ENCODE results near the gene PCBP3.

Gene PCBP3

DNA sequence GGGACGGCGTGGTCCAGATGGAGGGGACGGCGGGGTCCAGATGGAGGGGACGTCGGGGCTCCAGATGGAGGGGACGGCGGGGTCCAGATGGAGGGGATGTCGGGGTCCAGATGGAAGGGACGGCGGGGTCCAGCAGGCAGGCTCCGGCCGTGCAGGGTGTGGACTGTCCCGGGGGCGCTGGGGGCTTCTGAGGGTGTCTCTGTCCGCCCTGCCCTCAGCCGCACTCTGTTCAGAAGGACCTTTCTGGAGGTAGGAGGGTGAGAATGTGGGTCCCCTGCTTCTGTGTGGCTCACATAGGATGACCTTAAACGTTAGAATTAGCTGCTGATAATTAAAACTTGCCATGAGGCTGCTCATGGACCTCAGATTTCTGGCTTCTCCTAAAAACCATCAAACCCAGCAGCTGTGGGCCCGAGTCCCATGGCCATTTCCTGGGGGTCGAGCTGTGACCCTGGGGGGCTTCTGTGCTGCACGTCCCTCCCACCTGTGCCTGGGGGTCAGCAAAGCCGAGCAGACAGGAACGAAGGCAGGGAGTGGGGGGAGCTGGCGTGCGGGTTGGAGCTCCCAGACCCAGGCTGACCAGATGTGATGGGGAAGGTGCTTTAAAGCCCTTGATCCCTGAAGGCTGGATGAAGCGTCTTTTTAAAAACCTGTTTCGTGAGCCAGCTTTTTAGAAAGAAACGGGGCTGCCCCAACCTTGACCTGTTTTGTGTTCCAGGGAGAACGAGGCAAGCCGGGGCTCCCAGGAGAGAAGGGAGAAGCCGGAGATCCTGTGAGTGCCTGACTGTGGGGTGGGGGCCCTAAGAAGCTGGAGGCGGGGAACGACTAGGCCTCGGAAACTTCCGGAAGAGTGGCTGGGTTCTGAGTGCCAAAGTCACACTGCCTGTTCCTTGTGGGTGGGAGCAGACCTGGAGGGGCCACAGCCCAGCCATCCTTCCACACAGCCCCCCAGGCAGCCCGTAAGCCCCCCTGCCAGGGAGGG lies 345.1 kb downstream of the PCBP3 start:
- H3K4me3 ChIP-seq (ENCODE audit: low read depth, low read length): no peak overlapping the region
- no peak for DNase-seq (ENCODE audit: low read depth)
- TF ChIP-seq, protein P1, sequence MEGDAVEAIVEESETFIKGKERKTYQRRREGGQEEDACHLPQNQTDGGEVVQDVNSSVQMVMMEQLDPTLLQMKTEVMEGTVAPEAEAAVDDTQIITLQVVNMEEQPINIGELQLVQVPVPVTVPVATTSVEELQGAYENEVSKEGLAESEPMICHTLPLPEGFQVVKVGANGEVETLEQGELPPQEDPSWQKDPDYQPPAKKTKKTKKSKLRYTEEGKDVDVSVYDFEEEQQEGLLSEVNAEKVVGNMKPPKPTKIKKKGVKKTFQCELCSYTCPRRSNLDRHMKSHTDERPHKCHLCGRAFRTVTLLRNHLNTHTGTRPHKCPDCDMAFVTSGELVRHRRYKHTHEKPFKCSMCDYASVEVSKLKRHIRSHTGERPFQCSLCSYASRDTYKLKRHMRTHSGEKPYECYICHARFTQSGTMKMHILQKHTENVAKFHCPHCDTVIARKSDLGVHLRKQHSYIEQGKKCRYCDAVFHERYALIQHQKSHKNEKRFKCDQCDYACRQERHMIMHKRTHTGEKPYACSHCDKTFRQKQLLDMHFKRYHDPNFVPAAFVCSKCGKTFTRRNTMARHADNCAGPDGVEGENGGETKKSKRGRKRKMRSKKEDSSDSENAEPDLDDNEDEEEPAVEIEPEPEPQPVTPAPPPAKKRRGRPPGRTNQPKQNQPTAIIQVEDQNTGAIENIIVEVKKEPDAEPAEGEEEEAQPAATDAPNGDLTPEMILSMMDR (IDR thresholded peaks at IDR 0.05; ENCODE audit: low read depth, low read length, missing control alignments): no peak
- in situ Hi-C loops (cut with HindIII; ENCODE audit: low sequenced_read_pairs): no loop called here

DNA sequence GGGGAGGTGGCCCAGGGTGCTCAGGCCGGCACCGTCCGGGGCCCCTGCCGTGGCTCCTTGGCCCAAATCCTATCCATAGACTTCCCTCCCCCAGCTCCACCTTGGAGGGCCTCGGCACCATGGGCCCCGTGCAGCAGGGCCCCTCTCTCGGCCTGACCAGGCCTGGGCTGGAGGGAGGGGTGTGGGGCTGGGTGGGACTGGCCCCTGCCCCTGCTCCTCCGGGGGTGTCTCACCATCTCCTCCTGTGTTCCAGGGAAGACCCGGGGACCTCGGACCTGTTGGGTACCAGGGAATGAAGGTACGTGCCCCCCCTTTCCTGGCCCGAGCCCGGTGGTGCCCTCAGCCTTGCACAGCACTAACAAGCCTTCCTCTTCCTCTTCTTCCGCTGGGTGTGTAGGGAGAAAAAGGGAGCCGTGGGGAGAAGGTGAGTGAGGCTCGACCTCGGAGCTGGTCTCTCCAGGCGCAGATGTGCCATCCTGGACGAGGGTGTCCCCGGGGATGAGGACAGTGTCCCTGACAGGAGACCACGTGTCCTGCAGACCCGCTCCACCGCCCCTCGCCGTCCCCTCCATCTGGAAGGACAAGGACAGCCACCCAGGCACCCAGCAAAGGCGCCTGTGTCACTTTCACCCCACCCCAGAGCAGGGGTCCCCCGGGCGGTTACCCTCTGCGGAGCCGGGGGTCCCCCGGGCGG lies 346.0 kb downstream of the PCBP3 start:
- H3K4me3 ChIP-seq (ENCODE audit: low read depth, low read length): no peak overlapping the region

DNA sequence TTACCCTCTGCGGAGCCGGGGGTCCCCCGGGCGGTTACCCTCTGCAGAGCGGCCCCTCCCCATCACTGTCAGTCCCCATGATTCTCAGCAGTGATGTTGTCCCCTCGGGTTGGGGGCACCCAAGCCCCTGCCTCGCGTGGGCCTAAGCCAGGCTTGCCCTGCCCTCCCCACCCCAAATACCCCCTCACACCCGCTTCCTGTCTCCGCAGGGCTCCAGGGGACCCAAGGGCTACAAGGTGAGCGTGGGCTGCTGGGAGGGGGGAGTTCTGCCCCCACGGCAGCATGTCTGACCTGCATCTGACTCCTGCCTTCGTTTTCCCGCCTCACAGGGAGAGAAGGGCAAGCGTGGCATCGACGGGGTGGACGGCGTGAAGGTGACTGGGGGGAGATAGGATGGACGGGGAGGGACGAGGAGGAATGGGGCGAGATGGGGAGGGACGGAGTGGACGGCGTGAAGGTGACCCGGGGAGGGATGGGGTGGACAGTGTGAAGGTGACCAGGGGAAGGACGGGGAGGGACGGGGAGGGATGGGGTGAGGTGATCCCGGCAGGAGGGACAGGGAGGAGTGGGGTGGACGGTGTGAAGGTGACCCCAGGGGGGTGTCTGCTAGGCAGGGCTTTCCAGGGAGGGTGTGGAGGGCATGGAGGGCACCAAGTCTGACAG lies 346.7 kb downstream of the PCBP3 start:
- no peak overlapping the region for H3K4me3 ChIP-seq (ENCODE audit: low read depth, low read length)
- TF ChIP-seq, protein P1 (IDR thresholded peaks at IDR 0.05; ENCODE audit: low read depth, low read length, missing control alignments): no peak
- no peak for DNase-seq (ENCODE audit: low read depth)
- in situ Hi-C loops (cut with HindIII; ENCODE audit: low sequenced_read_pairs): no loop called here

More for the DNA sequence above, 346.0 kb downstream of the PCBP3 start:
- in situ Hi-C loops (cut with HindIII; ENCODE audit: low sequenced_read_pairs): no loop called here
- DNase-seq (ENCODE audit: low read depth): no peak
- TF ChIP-seq, protein P1 (IDR thresholded peaks at IDR 0.05; ENCODE audit: low read depth, low read length, missing control alignments): no peak

DNA sequence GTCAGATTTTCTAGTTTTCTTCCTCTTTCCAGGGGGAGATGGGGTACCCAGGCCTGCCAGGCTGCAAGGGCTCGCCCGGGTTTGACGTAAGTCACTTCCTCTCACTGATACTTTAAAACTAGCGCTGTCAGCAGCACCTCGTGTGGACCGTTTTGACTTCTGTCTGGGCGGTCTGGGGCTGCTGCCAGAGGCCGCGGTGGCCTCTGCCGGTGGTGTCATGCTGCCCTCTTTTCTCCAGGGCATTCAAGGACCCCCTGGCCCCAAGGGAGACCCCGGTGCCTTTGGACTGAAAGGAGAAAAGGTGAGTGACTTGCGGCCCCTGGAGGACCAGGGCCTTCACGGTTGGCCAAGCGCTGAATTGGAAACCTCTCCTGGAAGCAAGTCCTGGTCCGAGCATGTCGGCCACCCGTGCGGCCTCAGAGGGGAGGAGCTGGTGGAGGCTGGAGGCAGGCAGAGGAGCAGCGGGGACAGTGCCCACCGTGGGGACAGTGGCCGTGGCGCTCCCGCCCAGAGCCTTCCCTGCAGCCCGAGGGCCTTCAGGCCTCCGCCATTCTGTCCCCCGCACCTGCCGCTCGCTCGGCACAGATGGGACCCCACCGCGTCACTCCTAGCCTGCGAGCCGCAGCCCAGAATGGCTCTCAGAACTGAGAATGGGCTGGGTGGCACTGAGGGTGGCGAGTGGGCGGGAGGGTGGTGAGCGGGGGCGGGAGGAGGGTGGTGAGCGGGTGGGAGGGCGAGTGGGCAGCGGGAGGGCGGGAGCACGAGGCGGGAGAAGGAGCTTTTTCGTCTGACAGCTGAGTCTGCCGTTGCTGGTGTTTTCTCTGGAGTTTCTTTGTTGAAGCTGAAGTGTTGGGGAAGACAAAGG lies 347.4 kb downstream of the PCBP3 start:
- TF ChIP-seq, protein P1 (IDR thresholded peaks at IDR 0.05; ENCODE audit: low read depth, low read length, missing control alignments): no peak
- in situ Hi-C loops (cut with HindIII; ENCODE audit: low sequenced_read_pairs): no loop called here
- no peak overlapping the region for H3K4me3 ChIP-seq (ENCODE audit: low read depth, low read length)
- DNase-seq (ENCODE audit: low read depth): no peak

DNA sequence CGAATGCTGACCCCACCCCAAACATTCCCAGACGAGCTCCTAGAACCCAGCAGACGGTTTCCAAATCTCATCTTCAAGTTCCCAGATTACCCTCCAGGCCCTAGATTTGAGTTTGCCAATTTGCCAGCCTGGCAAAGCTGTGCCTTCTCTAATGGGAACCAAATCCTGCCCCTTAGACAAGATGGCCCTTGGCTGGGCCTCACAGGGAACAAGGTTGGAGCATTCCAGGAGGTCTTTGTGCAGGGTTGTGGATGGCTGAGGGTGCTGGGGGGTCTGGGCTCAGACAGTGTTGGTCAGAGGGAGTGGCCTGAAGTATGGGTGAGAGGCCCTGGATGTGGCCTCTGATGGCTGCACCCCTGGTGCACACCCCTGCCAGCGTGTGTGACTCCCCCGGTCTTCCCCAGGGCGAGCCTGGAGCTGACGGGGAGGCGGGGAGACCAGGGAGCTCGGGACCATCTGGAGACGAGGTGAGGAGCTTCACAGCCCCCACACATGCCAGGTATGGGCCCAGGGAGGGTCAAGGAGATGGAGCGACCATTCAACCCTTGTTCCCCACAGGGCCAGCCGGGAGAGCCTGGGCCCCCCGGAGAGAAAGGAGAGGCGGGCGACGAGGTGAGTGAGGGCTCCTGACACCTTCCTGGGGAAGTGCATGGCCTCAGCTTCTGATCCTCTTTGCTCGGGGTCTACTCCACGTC lies 348.2 kb downstream of the PCBP3 start:
- no peak overlapping the region for H3K4me3 ChIP-seq (ENCODE audit: low read depth, low read length)
- in situ Hi-C loops (cut with HindIII; ENCODE audit: low sequenced_read_pairs): no loop called here
- TF ChIP-seq, protein P1 (IDR thresholded peaks at IDR 0.05; ENCODE audit: low read depth, low read length, missing control alignments): no peak
- DNase-seq (ENCODE audit: low read depth): no peak

All from astrocyte of the cerebellum (primary cell).